ENCODE data around the gene GXYLT1.
"Not testable (repeated sequence)": the region's sequence is repeated elsewhere in the genome, so short reads cannot be mapped to it uniquely, and the experiment has no call there.

Gene GXYLT1

GRCh38 chr12:42143452-42144157 lies 1.1 kb downstream of the GXYLT1 start:
- DNase-seq = peak in 1 of 2 donors; percentile 14

- no peak for DNase-seq
Measured at GRCh38 chr12:42141981-42142606, 2.6 kb downstream of the GXYLT1 start.

GRCh38 chr12:42140901-42141300 lies 3.8 kb downstream of the GXYLT1 start:
- DNase-seq = no peak

GRCh38 chr12:42135259-42135814 lies 9.3 kb downstream of the GXYLT1 start:
- DNase-seq = no peak

- no peak for DNase-seq
Measured at GRCh38 chr12:42130672-42131402, 13.8 kb downstream of the GXYLT1 start.

GRCh38 chr12:42129595-42130204 lies 15.0 kb downstream of the GXYLT1 start:
- peak in 1 of 2 donors; percentile 48 for DNase-seq

- DNase-seq = no peak
Measured at GRCh38 chr12:42128888-42129287, 15.8 kb downstream of the GXYLT1 start.

- no peak for DNase-seq
Measured at GRCh38 chr12:42128327-42128726, 16.3 kb downstream of the GXYLT1 start.

- DNase-seq = no peak
Measured at GRCh38 chr12:42126963-42127362, 17.7 kb downstream of the GXYLT1 start.

GRCh38 chr12:42125388-42125767 lies 19.3 kb downstream of the GXYLT1 start:
- no peak for DNase-seq

- no peak for DNase-seq
Measured at GRCh38 chr12:42124764-42125387, 19.8 kb downstream of the GXYLT1 start.

- DNase-seq = no peak
Measured at GRCh38 chr12:42119085-42119633, 25.5 kb downstream of the GXYLT1 start.

- no peak for DNase-seq
Measured at GRCh38 chr12:42118136-42118879, 26.4 kb downstream of the GXYLT1 start.

GRCh38 chr12:42109031-42109430 lies 35.6 kb downstream of the GXYLT1 start:
- DNase-seq = no peak

- DNase-seq = not testable (repeated sequence)
Measured at GRCh38 chr12:42106791-42107190, 37.9 kb downstream of the GXYLT1 start.

- no peak for DNase-seq
Measured at GRCh38 chr12:42104784-42105183, 39.9 kb downstream of the GXYLT1 start.

- DNase-seq = no peak
Measured at GRCh38 chr12:42104087-42104486, 40.6 kb downstream of the GXYLT1 start.

GRCh38 chr12:42103155-42103554 lies 41.5 kb downstream of the GXYLT1 start:
- DNase-seq = no peak

- no peak for DNase-seq
Measured at GRCh38 chr12:42102720-42103119, 42.0 kb downstream of the GXYLT1 start.

- no peak for DNase-seq
Measured at GRCh38 chr12:42099433-42099832, 45.2 kb downstream of the GXYLT1 start.

GRCh38 chr12:42097971-42098370 lies 46.7 kb downstream of the GXYLT1 start:
- DNase-seq = peak; percentile 1 to 73

- DNase-seq = peak; percentile 16 to 37
Measured at GRCh38 chr12:42094277-42094676, 50.4 kb downstream of the GXYLT1 start.
